ENCODE measurements around the gene GGACT. TPM values are rescaled to one million over a fixed set of nuclear protein-coding genes. Genes with fewer than 3 reads are reported as not detected.
"Not testable (repeated sequence)": the region's sequence is repeated elsewhere in the genome, so short reads cannot be mapped to it uniquely, and the experiment has no call there.

Gene GGACT
- total RNA-seq, 1 experiment from 2014 or later: 1.6 TPM

GRCh38 chr13:100600915-100601314 lies 12.3 kb upstream of the GGACT start:
- DNase-seq (ENCODE audit: low read depth): no peak

GRCh38 chr13:100600461-100600860 lies 11.9 kb upstream of the GGACT start:
- DNase-seq (ENCODE audit: low read depth): no peak

GRCh38 chr13:100597253-100597652 lies 8.7 kb upstream of the GGACT start:
- DNase-seq (ENCODE audit: low read depth): peak; percentile 89

- DNase-seq (ENCODE audit: low read depth): peak; percentile 25
Measured at GRCh38 chr13:100596516-100596915, 7.9 kb upstream of the GGACT start.

GRCh38 chr13:100594731-100595130 lies 6.1 kb upstream of the GGACT start:
- no peak for DNase-seq (ENCODE audit: low read depth)

GRCh38 chr13:100594255-100594654 lies 5.7 kb upstream of the GGACT start:
- DNase-seq (ENCODE audit: low read depth): no peak

- DNase-seq (ENCODE audit: low read depth): peak; percentile 38
Measured at GRCh38 chr13:100589178-100589725, 663 bp upstream of the GGACT start.

- peak; percentile 52 for DNase-seq (ENCODE audit: low read depth)
Measured at GRCh38 chr13:100584896-100585295, 3.7 kb downstream of the GGACT start.

- DNase-seq (ENCODE audit: low read depth): no peak
Measured at GRCh38 chr13:100581504-100581903, 7.1 kb downstream of the GGACT start.

- no peak for DNase-seq (ENCODE audit: low read depth)
Measured at GRCh38 chr13:100581030-100581429, 7.6 kb downstream of the GGACT start.

- no peak for DNase-seq (ENCODE audit: low read depth)
Measured at GRCh38 chr13:100580045-100580444, 8.5 kb downstream of the GGACT start.

GRCh38 chr13:100577239-100577638 lies 11.3 kb downstream of the GGACT start:
- DNase-seq (ENCODE audit: low read depth): not testable (repeated sequence)

GRCh38 chr13:100573121-100573520 lies 15.5 kb downstream of the GGACT start:
- peak; percentile 68 for DNase-seq (ENCODE audit: low read depth)

- peak; percentile 68 for DNase-seq (ENCODE audit: low read depth)
Measured at GRCh38 chr13:100566543-100566942, 22.0 kb downstream of the GGACT start.

GRCh38 chr13:100565286-100565685 lies 23.3 kb downstream of the GGACT start:
- DNase-seq (ENCODE audit: low read depth): no peak

- no peak for DNase-seq (ENCODE audit: low read depth)
Measured at GRCh38 chr13:100564444-100565223, 24.0 kb downstream of the GGACT start.

GRCh38 chr13:100563779-100564178 lies 24.8 kb downstream of the GGACT start:
- no peak for DNase-seq (ENCODE audit: low read depth)

GRCh38 chr13:100561599-100562204 lies 26.9 kb downstream of the GGACT start:
- DNase-seq (ENCODE audit: low read depth): no peak

- no peak for DNase-seq (ENCODE audit: low read depth)
Measured at GRCh38 chr13:100561158-100561499, 27.5 kb downstream of the GGACT start.

GRCh38 chr13:100560498-100561157 lies 28.0 kb downstream of the GGACT start:
- no peak for DNase-seq (ENCODE audit: low read depth)

- no peak for DNase-seq (ENCODE audit: low read depth)
Measured at GRCh38 chr13:100559886-100560285, 28.7 kb downstream of the GGACT start.

- no peak for DNase-seq (ENCODE audit: low read depth)
Measured at GRCh38 chr13:100552755-100553154, 35.8 kb downstream of the GGACT start.

- no peak for DNase-seq (ENCODE audit: low read depth)
Measured at GRCh38 chr13:100549316-100549715, 39.3 kb downstream of the GGACT start.

Measured in M059J (cell line).